HCT116 (cell line): ENCODE data around the gene ZNF423. TPM values are rescaled to one million over a fixed set of nuclear protein-coding genes. Genes with fewer than 3 reads are reported as not detected.

Experiments used
- ATAC-seq: fragments of 200-7000 bp; cut with Tn5 transposase; 2 replicates; pipeline ENCODE4 v1.9.1; 2020; ENCODE audit warnings: mild to moderate bottlenecking, moderate library complexity
- BruUV-seq: library from RNA; stranded (reverse); fragments of 400-500 nt; replicated peaks from 2 replicates; lab custom pipeline; 2021; lab: Mats Ljungman, UMichigan
- CTCF ChIA-PET: fragments of 300-600 bp; sonication (Branson Sonifier 250); formaldehyde crosslinking; loops from one replicate; lab custom pipeline; 2021; ENCODE audit warnings: antibody characterized with exemption; lab: Charles Lee
- POLR2A ChIA-PET: fragments of 300-600, 350-600 bp; sonication (Branson Sonifier 250); formaldehyde crosslinking; loops from one replicate; lab custom pipeline; 2021; ENCODE audit warnings: antibody characterized with exemption; lab: Charles Lee
- RAD21 ChIA-PET, 2 experiments: fragments of 300-600 bp; sonication (Branson Sonifier 250); formaldehyde crosslinking; loops; one replicate each; lab custom pipeline; 2023; ENCODE audit warnings: low total read pairs in 2 of 2; ENCODE audit not compliant: uncharacterized antibody in 2 of 2, unreplicated experiment in 2 of 2, low non-redundant PET in 1 of 2; lab: Charles Lee
- DNase-seq: peaks from one replicate; pipeline ENCODE4 v3.0.0-alpha.2; 2010; ENCODE audit warnings: low read depth, low spot score
- H2AFZ ChIP-seq: fragments of 200-600 bp; shearing (Covaris generic), sonication (generic); 2 replicates; pipeline ENCODE4 v1.6.1; 2017; ENCODE audit warnings: low read depth, mixed run types, mixed read lengths, antibody characterized with exemption, low read length; ENCODE audit not compliant: poor library complexity, severe bottlenecking
- H3K27ac ChIP-seq: 2 replicates; pipeline ENCODE4 v1.5.1; 2012; ENCODE audit warnings: low read depth, low read length
- H3K27me3 ChIP-seq: fragments of 200-600 bp; sonication (generic); 2 replicates; pipeline ENCODE4 v1.6.1; 2016; ENCODE audit warnings: mixed run types, low read length, mixed read lengths; ENCODE audit not compliant: insufficient read depth
- H3K36me3 ChIP-seq, 2 experiments: fragments of 200-500 bp in 1 of 2; fragments of 200-600 bp in 1 of 2; sonication (Bioruptor generic) in 1 of 2; sonication (generic) in 1 of 2; 2 replicates each; pipeline versions ENCODE4 v1.5.1 to v1.6.1; 2014 to 2016; ENCODE audit warnings: low read length in 2 of 2, inconsistent platforms in 1 of 2, mixed read lengths in 1 of 2, mixed run types in 1 of 2; ENCODE audit not compliant: insufficient read depth in 2 of 2, control insufficient read depth in 1 of 2
- H3K4me1 ChIP-seq, 2 experiments: fragments of 200-600 bp in 1 of 2; sonication (generic) in 1 of 2; 2 replicates each; pipeline versions ENCODE4 v1.5.1 to v1.6.1; 2012 to 2017; ENCODE audit warnings: low read length in 2 of 2, inconsistent platforms in 1 of 2, mild to moderate bottlenecking in 1 of 2, mixed read lengths in 1 of 2, mixed run types in 1 of 2, moderate library complexity in 1 of 2; ENCODE audit not compliant: insufficient read depth in 2 of 2, control insufficient read depth in 1 of 2
- H3K4me2 ChIP-seq: fragments of 200-600 bp; sonication (generic); 2 replicates; pipeline ENCODE4 v1.6.1; 2017; ENCODE audit warnings: mixed run types, low read length, mixed read lengths
- H3K4me3 ChIP-seq, 2 experiments: fragments of 200-600 bp in 1 of 2; sonication (generic) in 1 of 2; replicated peaks in 1 of 2; 2 replicates each; pipeline ENCODE4 v1.5.1; 2011 to 2016; ENCODE audit warnings: low read length in 2 of 2, control low read depth in 1 of 2, low read depth in 1 of 2, mild to moderate bottlenecking in 1 of 2, mixed read lengths in 1 of 2, mixed run types in 1 of 2
- H3K79me2 ChIP-seq: fragments of 200-600 bp; sonication (generic); 2 replicates; pipeline ENCODE4 v1.6.1; 2017; ENCODE audit warnings: mild to moderate bottlenecking, mixed run types, low read length, moderate library complexity, mixed read lengths; ENCODE audit not compliant: insufficient read depth
- H3K9ac ChIP-seq: fragments of 200-600 bp; sonication (generic); 2 replicates; pipeline ENCODE4 v1.6.1; 2016; ENCODE audit warnings: low read length, mixed read lengths
- H3K9me2 ChIP-seq: fragments of 200-600 bp; sonication (generic), shearing (Covaris generic); 2 replicates; pipeline ENCODE4 v1.6.1; 2017; ENCODE audit warnings: mixed run types, mild to moderate bottlenecking, moderate library complexity; ENCODE audit not compliant: insufficient read depth
- H3K9me3 ChIP-seq, 2 experiments: fragments of 200-500 bp in 1 of 2; fragments of 200-600 bp in 1 of 2; sonication (Bioruptor generic) in 1 of 2; sonication (generic) in 1 of 2; 2 replicates each; pipeline ENCODE4 v1.6.1; 2014 to 2017; ENCODE audit warnings: low read length in 2 of 2, mixed read lengths in 2 of 2, inconsistent platforms in 1 of 2, low read depth in 1 of 2, mild to moderate bottlenecking in 1 of 2, mixed run types in 1 of 2, moderate library complexity in 1 of 2; ENCODE audit not compliant: control insufficient read depth in 1 of 2, insufficient read depth in 1 of 2
- H4K20me1 ChIP-seq: fragments of 200-600 bp; sonication (generic), shearing (Covaris generic); 2 replicates; pipeline ENCODE4 v1.6.1; 2017; ENCODE audit warnings: mixed run types, mild to moderate bottlenecking, moderate library complexity; ENCODE audit not compliant: insufficient read depth
- CBX3 ChIP-seq: IDR thresholded peaks from 2 replicates; pipeline ENCODE4 v1.6.1; 2012; ENCODE audit warnings: low read depth
- ELF1 ChIP-seq: IDR thresholded peaks from 2 replicates; pipeline ENCODE4 v1.6.1; 2012; ENCODE audit warnings: low read depth, borderline replicate concordance
- EZH2 ChIP-seq: fragments of 200-600 bp; sonication (generic); IDR thresholded peaks from 2 replicates; pipeline ENCODE4 v1.6.1; 2017; ENCODE audit warnings: antibody characterized with exemption, mixed run types
- EZH2phosphoT487 ChIP-seq: fragments of 200-600 bp; IDR thresholded peaks from 2 replicates; pipeline ENCODE4 v1.6.1; 2018; ENCODE audit warnings: antibody characterized with exemption, borderline replicate concordance
- FOSL1 ChIP-seq: IDR thresholded peaks from 2 replicates; pipeline ENCODE4 v1.6.1; 2012; ENCODE audit warnings: low read depth
- JUND ChIP-seq: IDR thresholded peaks from 2 replicates; pipeline ENCODE4 v1.6.1; 2012
- POLR2A ChIP-seq: IDR thresholded peaks from 2 replicates; pipeline ENCODE4 v1.7.0; 2011; ENCODE audit warnings: borderline replicate concordance; ENCODE audit not compliant: insufficient read depth, insufficient read length; ENCODE audit errors: extremely low read depth
- POLR2AphosphoS5 ChIP-seq: IDR thresholded peaks from 2 replicates; pipeline ENCODE4 v1.6.1; 2011; ENCODE audit warnings: mild to moderate bottlenecking, low read depth, low read length, moderate library complexity
- SRF ChIP-seq: IDR thresholded peaks from 2 replicates; pipeline ENCODE4 v1.6.1; 2012; ENCODE audit warnings: low read depth
- TCF7L2 ChIP-seq: IDR thresholded peaks from 2 replicates; pipeline ENCODE4 v1.7.0; 2011; ENCODE audit warnings: borderline replicate concordance, inconsistent platforms; ENCODE audit not compliant: insufficient read depth, insufficient read length; ENCODE audit errors: extremely low read depth
- YY1 ChIP-seq: IDR thresholded peaks from 2 replicates; pipeline ENCODE4 v1.6.1; 2011; ENCODE audit warnings: low read length, low read depth, moderate library complexity, mild to moderate bottlenecking; ENCODE audit not compliant: insufficient replicate concordance; ENCODE audit errors: extremely low read depth
- ZFX ChIP-seq: fragments of 450-650 bp; IDR thresholded peaks from 2 replicates; pipeline ENCODE4 v1.6.1; 2017
- ZNF274 ChIP-seq: fragments of 200-500 bp; sonication (Bioruptor generic); IDR thresholded peaks from 2 replicates; pipeline ENCODE4 v1.6.1; 2014; ENCODE audit warnings: mild to moderate bottlenecking, low read depth, low read length, inconsistent platforms
- intact Hi-C: fragments of 100-400 bp; cut with micrococcal nuclease; formaldehyde crosslinking; loops from 2 replicates; pipeline ENCODE4 v1.10.0; 2022
- total RNA-seq: library from RNA; stranded (reverse); gene quantifications from one replicate; pipeline ENCODE4 v1.2.1, GENCODE V29; 2021; ENCODE audit not compliant: unreplicated experiment
- TF ChIP-seq, protein P1 (sequence below): IDR thresholded peaks from 2 replicates; pipeline ENCODE4 v1.6.1; 2012; ENCODE audit warnings: low read depth
- TF ChIP-seq, protein P2 (sequence below), 3 experiments: fragments of 200-600 bp in 1 of 3; sonication (generic) in 1 of 3; IDR thresholded peaks in 2 of 3; conservative IDR thresholded peaks in 1 of 3; 2 replicates each; pipeline ENCODE4 v1.5.1; 2012 to 2017; ENCODE audit warnings: low read depth in 2 of 3, low read length in 2 of 3, antibody characterized with exemption in 1 of 3, borderline replicate concordance in 1 of 3, control low read depth in 1 of 3, mild to moderate bottlenecking in 1 of 3, mixed read lengths in 1 of 3, mixed run types in 1 of 3, moderate library complexity in 1 of 3; ENCODE audit not compliant: insufficient read depth in 1 of 3
- TF ChIP-seq, protein P3 (sequence below): IDR thresholded peaks from 2 replicates; pipeline ENCODE4 v1.6.1; 2012

Gene ZNF423
- total RNA-seq, 1 experiment from 2014 or later = 0.22 TPM

DNA sequence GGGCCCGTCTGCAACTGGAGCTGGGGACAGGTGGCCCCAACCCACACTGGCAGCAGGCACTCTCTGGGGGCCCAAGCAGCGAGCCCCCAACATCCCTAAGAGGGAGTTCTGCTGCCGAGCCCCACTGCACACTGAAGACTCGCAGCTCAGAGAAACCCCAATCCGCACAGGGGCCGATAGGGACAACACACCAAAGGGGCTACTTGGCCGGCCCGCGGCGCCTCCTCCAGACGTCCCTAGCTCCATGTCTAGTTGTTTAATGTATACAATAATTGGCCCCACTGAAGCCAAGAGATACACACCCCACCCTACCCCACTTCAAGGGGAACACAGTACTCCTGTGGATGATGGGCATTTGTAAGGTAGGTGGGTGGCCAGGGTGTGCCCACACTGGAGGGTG is 62.7 kb downstream of the ZNF423 start (continued):
- no peak for TF ChIP-seq YY1

DNA sequence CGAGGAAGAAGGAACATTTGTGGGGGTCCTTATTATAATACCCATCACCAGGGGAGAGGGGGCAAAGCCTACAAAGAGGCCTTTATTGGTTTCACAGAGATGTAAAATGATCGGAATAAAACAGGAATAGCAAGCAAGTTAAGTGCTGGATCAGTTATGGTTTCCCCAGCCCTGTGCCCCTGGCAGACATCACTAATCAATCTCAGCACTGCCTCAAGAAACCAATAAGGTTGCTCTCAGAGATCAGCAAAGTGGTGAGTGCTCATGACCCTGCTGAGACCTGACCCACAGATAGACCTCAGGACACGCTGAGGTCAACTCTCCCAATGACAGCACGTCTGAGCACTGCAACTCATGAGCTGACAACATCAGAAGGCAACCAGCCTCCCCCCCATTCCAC is 66.3 kb downstream of the ZNF423 start:
- Histone ChIP-seq H4K20me1 (no peaks in the 10 kb centered on the region), H2AFZ (no peak overlapping the region), H3K9ac (no peak overlapping the region), H3K4me2 (no peak overlapping the region), H3K4me1 (no peaks in the 10 kb centered on the region), H3K36me3 (no peaks in the 10 kb centered on the region), H3K9me2 (no peaks in the 10 kb centered on the region), H3K27me3 (no peaks in the 10 kb centered on the region; the same call in none of the 2 replicates), H3K79me2 (no peaks in the 10 kb centered on the region), H3K27ac (no peak overlapping the region), H3K4me3 (no peak overlapping the region), H3K9me3 (no peaks in the 10 kb centered on the region)
- ChIA-PET CTCF (no interaction called here), RAD21 (no interaction called here), POLR2A (no interaction called here)
- ATAC-seq (no peak), DNase-seq (no peak)
- TF ChIP-seq ZNF274 = no peak
- no peak for TF ChIP-seq POLR2AphosphoS5
- no peak for TF ChIP-seq POLR2A
- TF ChIP-seq, protein P1, sequence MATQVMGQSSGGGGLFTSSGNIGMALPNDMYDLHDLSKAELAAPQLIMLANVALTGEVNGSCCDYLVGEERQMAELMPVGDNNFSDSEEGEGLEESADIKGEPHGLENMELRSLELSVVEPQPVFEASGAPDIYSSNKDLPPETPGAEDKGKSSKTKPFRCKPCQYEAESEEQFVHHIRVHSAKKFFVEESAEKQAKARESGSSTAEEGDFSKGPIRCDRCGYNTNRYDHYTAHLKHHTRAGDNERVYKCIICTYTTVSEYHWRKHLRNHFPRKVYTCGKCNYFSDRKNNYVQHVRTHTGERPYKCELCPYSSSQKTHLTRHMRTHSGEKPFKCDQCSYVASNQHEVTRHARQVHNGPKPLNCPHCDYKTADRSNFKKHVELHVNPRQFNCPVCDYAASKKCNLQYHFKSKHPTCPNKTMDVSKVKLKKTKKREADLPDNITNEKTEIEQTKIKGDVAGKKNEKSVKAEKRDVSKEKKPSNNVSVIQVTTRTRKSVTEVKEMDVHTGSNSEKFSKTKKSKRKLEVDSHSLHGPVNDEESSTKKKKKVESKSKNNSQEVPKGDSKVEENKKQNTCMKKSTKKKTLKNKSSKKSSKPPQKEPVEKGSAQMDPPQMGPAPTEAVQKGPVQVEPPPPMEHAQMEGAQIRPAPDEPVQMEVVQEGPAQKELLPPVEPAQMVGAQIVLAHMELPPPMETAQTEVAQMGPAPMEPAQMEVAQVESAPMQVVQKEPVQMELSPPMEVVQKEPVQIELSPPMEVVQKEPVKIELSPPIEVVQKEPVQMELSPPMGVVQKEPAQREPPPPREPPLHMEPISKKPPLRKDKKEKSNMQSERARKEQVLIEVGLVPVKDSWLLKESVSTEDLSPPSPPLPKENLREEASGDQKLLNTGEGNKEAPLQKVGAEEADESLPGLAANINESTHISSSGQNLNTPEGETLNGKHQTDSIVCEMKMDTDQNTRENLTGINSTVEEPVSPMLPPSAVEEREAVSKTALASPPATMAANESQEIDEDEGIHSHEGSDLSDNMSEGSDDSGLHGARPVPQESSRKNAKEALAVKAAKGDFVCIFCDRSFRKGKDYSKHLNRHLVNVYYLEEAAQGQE = no peak
- no peak for TF ChIP-seq FOSL1
- TF ChIP-seq ZFX = no peak
- TF ChIP-seq EZH2 = no peak
- no peak for TF ChIP-seq YY1
- TF ChIP-seq SRF = no peak
- TF ChIP-seq, protein P2, sequence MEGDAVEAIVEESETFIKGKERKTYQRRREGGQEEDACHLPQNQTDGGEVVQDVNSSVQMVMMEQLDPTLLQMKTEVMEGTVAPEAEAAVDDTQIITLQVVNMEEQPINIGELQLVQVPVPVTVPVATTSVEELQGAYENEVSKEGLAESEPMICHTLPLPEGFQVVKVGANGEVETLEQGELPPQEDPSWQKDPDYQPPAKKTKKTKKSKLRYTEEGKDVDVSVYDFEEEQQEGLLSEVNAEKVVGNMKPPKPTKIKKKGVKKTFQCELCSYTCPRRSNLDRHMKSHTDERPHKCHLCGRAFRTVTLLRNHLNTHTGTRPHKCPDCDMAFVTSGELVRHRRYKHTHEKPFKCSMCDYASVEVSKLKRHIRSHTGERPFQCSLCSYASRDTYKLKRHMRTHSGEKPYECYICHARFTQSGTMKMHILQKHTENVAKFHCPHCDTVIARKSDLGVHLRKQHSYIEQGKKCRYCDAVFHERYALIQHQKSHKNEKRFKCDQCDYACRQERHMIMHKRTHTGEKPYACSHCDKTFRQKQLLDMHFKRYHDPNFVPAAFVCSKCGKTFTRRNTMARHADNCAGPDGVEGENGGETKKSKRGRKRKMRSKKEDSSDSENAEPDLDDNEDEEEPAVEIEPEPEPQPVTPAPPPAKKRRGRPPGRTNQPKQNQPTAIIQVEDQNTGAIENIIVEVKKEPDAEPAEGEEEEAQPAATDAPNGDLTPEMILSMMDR (IDR thresholded peaks at IDR 0.05 in 2 of 3, conservative IDR thresholded peaks at IDR 0.05 in 1 of 3; ENCODE audit: borderline replicate concordance in 1 of 3, insufficient read depth in 1 of 3, low read depth in 2 of 3, low read length in 2 of 3) = no peak
- TF ChIP-seq EZH2phosphoT487 = no peak
- no peak for TF ChIP-seq TCF7L2
- no peak for TF ChIP-seq JUND
- TF ChIP-seq, protein P3, sequence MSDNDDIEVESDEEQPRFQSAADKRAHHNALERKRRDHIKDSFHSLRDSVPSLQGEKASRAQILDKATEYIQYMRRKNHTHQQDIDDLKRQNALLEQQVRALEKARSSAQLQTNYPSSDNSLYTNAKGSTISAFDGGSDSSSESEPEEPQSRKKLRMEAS = no peak
- no peak for TF ChIP-seq ELF1
- no peak for TF ChIP-seq CBX3
- BruUV-seq = no TSS peak
- intact Hi-C loops = no loop called here
